Endodermal cell (in vitro differentiated cells): ENCODE measurements around the gene CDS2. TPM values are rescaled to one million over a fixed set of nuclear protein-coding genes. Genes with fewer than 3 reads are reported as not detected.

Source experiments
- DNase-seq: peaks from one replicate; pipeline ENCODE4 v3.0.0-alpha.2; 2017
- H3K27ac ChIP-seq: 2 replicates; pipeline ENCODE4 v1.5.1; 2013; ENCODE audit warnings: mild to moderate bottlenecking, low read depth, low read length, moderate library complexity
- H3K27me3 ChIP-seq: 2 replicates; pipeline ENCODE4 v1.6.1; 2013; ENCODE audit warnings: mild to moderate bottlenecking, low read length, moderate library complexity; ENCODE audit not compliant: insufficient read depth, control insufficient read depth, poor library complexity, severe bottlenecking
- H3K36me3 ChIP-seq: 2 replicates; pipeline ENCODE4 v1.7.0; 2013; ENCODE audit warnings: mild to moderate bottlenecking, low read length, moderate library complexity; ENCODE audit not compliant: control insufficient read depth, insufficient read depth
- H3K4me1 ChIP-seq: one replicate; pipeline ENCODE4 v1.7.0; 2013; ENCODE audit warnings: low read length; ENCODE audit not compliant: control insufficient read depth, insufficient read depth
- H3K4me3 ChIP-seq: 2 replicates; pipeline ENCODE4 v1.5.1; 2013; ENCODE audit warnings: mild to moderate bottlenecking, low read length, moderate library complexity
- H3K9ac ChIP-seq: 2 replicates; pipeline ENCODE4 v1.6.1; 2013; ENCODE audit warnings: mild to moderate bottlenecking, low read length, moderate library complexity; ENCODE audit not compliant: poor library complexity, severe bottlenecking; ENCODE audit errors: extremely low read depth
- H3K9me3 ChIP-seq: 2 replicates; pipeline ENCODE4 v1.6.1; 2013; ENCODE audit warnings: mild to moderate bottlenecking, low read length, moderate library complexity; ENCODE audit not compliant: control insufficient read depth
- H3K27ac Mint-ChIP-seq: 2 replicates; pipeline ENCODE4 v1.8.0; 2020; ENCODE audit warnings: mixed read lengths
- H3K27me3 Mint-ChIP-seq: 2 replicates; pipeline ENCODE4 v1.8.0; 2021; ENCODE audit warnings: mild to moderate bottlenecking, mixed read lengths; ENCODE audit not compliant: insufficient read depth
- H3K36me3 Mint-ChIP-seq: 2 replicates; pipeline ENCODE4 v1.8.0; 2020; ENCODE audit warnings: low read depth, mixed read lengths
- H3K4me1 Mint-ChIP-seq: 2 replicates; pipeline ENCODE4 v1.8.0; 2020; ENCODE audit warnings: mixed read lengths
- H3K4me3 Mint-ChIP-seq: 2 replicates; pipeline ENCODE4 v1.8.0; 2020; ENCODE audit warnings: mild to moderate bottlenecking, moderate library complexity, mixed read lengths
- H3K9me3 Mint-ChIP-seq: 2 replicates; pipeline ENCODE4 v1.8.0; 2020; ENCODE audit warnings: mild to moderate bottlenecking, mixed read lengths
- CTCF ChIP-seq: fragments of 200-600 bp; sonication (generic); conservative IDR thresholded peaks from 2 replicates; pipeline ENCODE4 v1.5.0; 2021; ENCODE audit warnings: antibody characterized with exemption, mild to moderate bottlenecking
- WGBS, 2 experiments: methylation state at CpG; one replicate each; pipeline versions ENCODE4 v1.1.5 to v1.1.7; 2013; ENCODE audit warnings: missing lambda C conversion rate in 2 of 2, mixed read lengths in 1 of 2; ENCODE audit not compliant: insufficient coverage in 1 of 2, insufficient read length in 1 of 2; 5-methylcytosine and 5-hydroxymethylcytosine counted together
- total RNA-seq, 2 donors: library from RNA; stranded (reverse); fragmentation: NEBNext Ultra II Directional in 1 of 2; extraction: Animal tissue kit (Norgen Biotek cat#: 25700) in 1 of 2; gene quantifications; 2 replicates in 1 of 2; 3 replicates in 1 of 2; pipeline ENCODE4 v1.2.1, GENCODE V29; 2021

Gene CDS2
- total RNA-seq, 2 donors from 2014 or later: 66.8 to 77.1 TPM

GRCh38 chr20:5113615-5113986 lies 13.2 kb upstream of the CDS2 start:
- peaks cover 62% of the 10 kb centered on the region for H3K36me3 Mint-ChIP-seq
- no peaks in the 10 kb centered on the region for H3K9me3 ChIP-seq
- DNase-seq: no peak
- H3K9me3 Mint-ChIP-seq: no peaks in the 10 kb centered on the region
- peak overlapping the region; percentile 71 for H3K9ac ChIP-seq
- peak overlapping the region; percentile 95 for H3K4me3 ChIP-seq
- no peak for TF ChIP-seq CTCF
- H3K27me3 Mint-ChIP-seq: no peaks in the 10 kb centered on the region
- H3K27me3 ChIP-seq: no peaks in the 10 kb centered on the region
- WGBS, 2 experiments: 60 to 80% methylated on average over 1 to 3 of the region's 3 CpGs
- H3K4me1 Mint-ChIP-seq: peaks cover 16% of the 10 kb centered on the region
- peak overlapping the region; percentile 92 for H3K4me3 Mint-ChIP-seq
- H3K36me3 ChIP-seq: peaks cover 68% of the 10 kb centered on the region
- H3K27ac ChIP-seq: peak overlapping the region; percentile 87
- H3K27ac Mint-ChIP-seq: peak overlapping the region; percentile 94
- no peaks in the 10 kb centered on the region for H3K4me1 ChIP-seq

GRCh38 chr20:5114403-5114802 lies 12.4 kb upstream of the CDS2 start:
- Mint-ChIP-seq H3K4me1 (peaks cover 16% of the 10 kb centered on the region), H3K27ac (peak overlapping the region; percentile 74), H3K9me3 (no peaks in the 10 kb centered on the region), H3K36me3 (peaks cover 59% of the 10 kb centered on the region), H3K4me3 (peak overlapping the region; percentile 92), H3K27me3 (no peaks in the 10 kb centered on the region)
- peaks cover 60% of the 10 kb centered on the region for H3K36me3 ChIP-seq
- TF ChIP-seq CTCF: no peak
- no peaks in the 10 kb centered on the region for H3K27me3 ChIP-seq
- WGBS, 2 experiments: 50 to 63% methylated on average over 2 to 3 of the region's 3 CpGs
- no peak overlapping the region for H3K4me3 ChIP-seq
- no peak overlapping the region for H3K27ac ChIP-seq
- no peaks in the 10 kb centered on the region for H3K9me3 ChIP-seq
- no peak for DNase-seq
- no peak overlapping the region for H3K9ac ChIP-seq
- no peaks in the 10 kb centered on the region for H3K4me1 ChIP-seq

GRCh38 chr20:5116875-5117274 lies 9.9 kb upstream of the CDS2 start:
- Mint-ChIP-seq H3K9me3 (no peaks in the 10 kb centered on the region), H3K4me1 (peaks cover 16% of the 10 kb centered on the region), H3K27ac (no peak overlapping the region), H3K4me3 (peak overlapping the region; percentile 92), H3K27me3 (no peaks in the 10 kb centered on the region), H3K36me3 (peaks cover 47% of the 10 kb centered on the region)
- no peak overlapping the region for H3K9ac ChIP-seq
- peak overlapping the region; percentile 100 for H3K4me3 ChIP-seq
- H3K27me3 ChIP-seq: no peaks in the 10 kb centered on the region
- no peaks in the 10 kb centered on the region for H3K9me3 ChIP-seq
- H3K4me1 ChIP-seq: no peaks in the 10 kb centered on the region
- H3K27ac ChIP-seq: no peak overlapping the region
- WGBS, 2 experiments: 92% methylated on average over 3 of the region's 3 CpGs; no CpG with 5 or more reads in 1 of the 2 experiments
- peaks cover 45% of the 10 kb centered on the region for H3K36me3 ChIP-seq
- no peak for TF ChIP-seq CTCF
- DNase-seq: no peak
